ENCODE results near the gene CANT1.

DNA sequence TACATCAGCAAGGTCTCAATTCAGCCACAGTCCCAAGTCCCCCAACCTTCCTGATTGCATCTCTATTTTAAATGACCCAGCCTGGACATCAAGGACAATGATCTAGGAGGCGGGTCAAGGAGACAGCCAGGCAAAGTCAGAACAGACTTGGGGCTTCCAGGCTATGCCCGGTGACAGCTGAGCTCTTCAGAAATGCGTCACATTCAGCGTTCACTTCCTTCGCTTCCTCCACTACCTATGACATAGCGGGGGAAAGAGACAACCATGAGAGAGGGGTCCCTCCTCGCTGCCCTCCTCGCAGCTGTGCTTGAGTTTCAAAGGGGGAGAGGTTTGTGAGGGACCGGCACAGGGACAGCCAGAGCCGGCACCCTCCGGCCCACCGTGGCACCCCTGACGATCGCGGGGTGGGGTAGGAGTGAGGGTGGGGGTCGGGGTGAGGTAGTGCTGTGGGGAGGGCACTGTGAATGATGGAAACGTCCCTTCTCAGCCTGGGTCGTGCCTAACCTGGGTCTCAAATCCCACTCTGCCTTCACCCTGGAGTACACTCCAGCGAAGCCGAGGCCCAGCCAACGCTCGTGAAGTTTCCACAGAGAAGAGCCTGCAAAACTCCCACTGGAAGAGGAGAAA lies 17.5 kb downstream of the CANT1 start:
- no peak for TF ChIP-seq GATA2 (IDR thresholded peaks at IDR 0.05; ENCODE audit: low read depth, low read length)
- no peak for TF ChIP-seq GATA3 (IDR thresholded peaks at IDR 0.05; ENCODE audit: low read depth, low read length)
